ENCODE measurements around the gene ATG9B. TPM values are rescaled to one million over a fixed set of nuclear protein-coding genes. Genes with fewer than 3 reads are reported as not detected.

ATG9B gene
- total and polyA plus RNA-seq, 2 of the 13 experiments (the other 11 are each of a cell fraction or from before 2014, with no cell fraction given), result 0.24 TPM; not detected in 1

DNA sequence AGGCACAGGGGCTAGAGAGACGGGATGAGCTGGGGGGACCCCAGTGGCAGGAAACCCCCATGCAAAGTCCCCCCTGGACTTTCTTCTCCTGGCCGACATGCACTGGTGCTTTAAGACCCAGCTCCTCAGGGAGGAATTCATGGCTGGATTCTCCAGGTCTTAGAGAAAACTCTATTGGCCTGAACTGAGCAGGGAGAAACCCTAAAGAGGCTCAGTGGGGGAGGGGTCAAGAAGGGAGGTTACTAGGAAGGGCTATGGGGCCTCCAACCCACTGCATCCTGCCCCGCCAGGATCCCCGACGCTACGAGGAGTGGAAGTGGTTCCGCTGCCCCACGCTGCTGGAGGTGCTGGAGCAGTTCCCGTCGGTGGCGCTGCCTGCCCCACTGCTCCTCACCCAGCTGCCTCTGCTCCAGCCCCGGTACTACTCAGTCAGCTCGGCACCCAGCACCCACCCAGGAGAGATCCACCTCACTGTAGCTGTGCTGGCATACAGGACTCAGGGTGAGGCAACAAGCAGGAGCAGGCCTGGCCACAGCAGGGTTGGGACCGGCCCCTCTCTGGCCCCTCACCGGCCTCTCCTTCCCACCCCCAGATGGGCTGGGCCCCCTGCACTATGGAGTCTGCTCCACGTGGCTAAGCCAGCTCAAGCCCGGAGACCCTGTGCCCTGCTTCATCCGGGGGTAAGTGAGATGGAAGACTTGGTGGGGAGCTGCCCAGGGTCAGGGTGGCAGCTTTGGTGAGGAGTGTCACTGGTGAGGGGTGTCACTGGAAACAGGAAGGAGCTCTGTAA is 13.8 kb downstream of the ATG9B start (continued):
- TF ChIP-seq, protein P1, sequence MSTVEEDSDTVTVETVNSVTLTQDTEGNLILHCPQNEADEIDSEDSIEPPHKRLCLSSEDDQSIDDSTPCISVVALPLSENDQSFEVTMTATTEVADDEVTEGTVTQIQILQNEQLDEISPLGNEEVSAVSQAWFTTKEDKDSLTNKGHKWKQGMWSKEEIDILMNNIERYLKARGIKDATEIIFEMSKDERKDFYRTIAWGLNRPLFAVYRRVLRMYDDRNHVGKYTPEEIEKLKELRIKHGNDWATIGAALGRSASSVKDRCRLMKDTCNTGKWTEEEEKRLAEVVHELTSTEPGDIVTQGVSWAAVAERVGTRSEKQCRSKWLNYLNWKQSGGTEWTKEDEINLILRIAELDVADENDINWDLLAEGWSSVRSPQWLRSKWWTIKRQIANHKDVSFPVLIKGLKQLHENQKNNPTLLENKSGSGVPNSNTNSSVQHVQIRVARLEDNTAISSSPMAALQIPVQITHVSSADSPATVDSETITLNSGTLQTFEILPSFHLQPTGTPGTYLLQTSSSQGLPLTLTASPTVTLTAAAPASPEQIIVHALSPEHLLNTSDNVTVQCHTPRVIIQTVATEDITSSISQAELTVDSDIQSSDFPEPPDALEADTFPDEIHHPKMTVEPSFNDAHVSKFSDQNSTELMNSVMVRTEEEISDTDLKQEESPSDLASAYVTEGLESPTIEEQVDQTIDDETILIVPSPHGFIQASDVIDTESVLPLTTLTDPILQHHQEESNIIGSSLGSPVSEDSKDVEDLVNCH (CRISPR knock-in tag; IDR thresholded peaks at IDR 0.05), result no peak
- TF ChIP-seq ZBTB7B (CRISPR knock-in tag; IDR thresholded peaks at IDR 0.05), result 0 out of 2 replicates have a peak, but pooled peaks have one; percentile 5
- no peak for TF ChIP-seq NFYC (CRISPR knock-in tag; IDR thresholded peaks at IDR 0.05)
- TF ChIP-seq HNRNPLL (IDR thresholded peaks at IDR 0.05; ENCODE audit: low read depth, low read length, poor library complexity, severe bottlenecking), result peak; percentile 61
- no peak for TF ChIP-seq ZSCAN12 (CRISPR knock-in tag; IDR thresholded peaks at IDR 0.05)
- TF ChIP-seq ZNF224 (CRISPR knock-in tag; IDR thresholded peaks at IDR 0.05), result no peak
- TF ChIP-seq RCOR2 (CRISPR knock-in tag; IDR thresholded peaks at IDR 0.05), result no peak
- no peak for TF ChIP-seq SRSF9 (IDR thresholded peaks at IDR 0.05; ENCODE audit: borderline replicate concordance, insufficient read depth, low read depth, low read length, poor library complexity, severe bottlenecking)
- 0 out of 2 replicates have a peak, but pooled peaks have one; percentile 48 for TF ChIP-seq ZFP90 (CRISPR knock-in tag; IDR thresholded peaks at IDR 0.05; ENCODE audit: borderline replicate concordance)
- TF ChIP-seq ZNF264 (CRISPR knock-in tag; IDR thresholded peaks at IDR 0.05), result peak; percentile 91
- TF ChIP-seq ZNF598 (CRISPR knock-in tag; IDR thresholded peaks at IDR 0.05; ENCODE audit: borderline replicate concordance), result no peak
- TF ChIP-seq MXD4 (CRISPR knock-in tag; IDR thresholded peaks at IDR 0.05), result peak; percentile 50; the same call in 1 of the 2 replicates
- TF ChIP-seq DR1 (CRISPR knock-in tag; IDR thresholded peaks at IDR 0.05), result no peak
- no peak for TF ChIP-seq ZNF616 (CRISPR knock-in tag; IDR thresholded peaks at IDR 0.05; ENCODE audit: low read depth)
- 0 out of 2 replicates have a peak, but pooled peaks have one; percentile 23 for TF ChIP-seq ARID2 (CRISPR knock-in tag; IDR thresholded peaks at IDR 0.05; ENCODE audit: borderline replicate concordance)
- TF ChIP-seq ZSCAN20 (CRISPR knock-in tag; IDR thresholded peaks at IDR 0.05; ENCODE audit: borderline replicate concordance), result no peak
- no peak for TF ChIP-seq NFIB (CRISPR knock-in tag; IDR thresholded peaks at IDR 0.05; ENCODE audit: borderline replicate concordance)
- TF ChIP-seq TAF1 (CRISPR knock-in tag; IDR thresholded peaks at IDR 0.05), result peak; percentile 44; the same call in 1 of the 2 replicates
- TF ChIP-seq HHEX (CRISPR knock-in tag; IDR thresholded peaks at IDR 0.05), result no peak
- TF ChIP-seq SMYD3 (CRISPR knock-in tag; IDR thresholded peaks at IDR 0.05), result no peak
- TF ChIP-seq ZNF607 (CRISPR knock-in tag; IDR thresholded peaks at IDR 0.05; ENCODE audit: borderline replicate concordance), result no peak
- TF ChIP-seq ZNF547 (CRISPR knock-in tag; IDR thresholded peaks at IDR 0.05), result 0 out of 2 replicates have a peak, but pooled peaks have one; percentile 39
- TF ChIP-seq, protein P2, sequence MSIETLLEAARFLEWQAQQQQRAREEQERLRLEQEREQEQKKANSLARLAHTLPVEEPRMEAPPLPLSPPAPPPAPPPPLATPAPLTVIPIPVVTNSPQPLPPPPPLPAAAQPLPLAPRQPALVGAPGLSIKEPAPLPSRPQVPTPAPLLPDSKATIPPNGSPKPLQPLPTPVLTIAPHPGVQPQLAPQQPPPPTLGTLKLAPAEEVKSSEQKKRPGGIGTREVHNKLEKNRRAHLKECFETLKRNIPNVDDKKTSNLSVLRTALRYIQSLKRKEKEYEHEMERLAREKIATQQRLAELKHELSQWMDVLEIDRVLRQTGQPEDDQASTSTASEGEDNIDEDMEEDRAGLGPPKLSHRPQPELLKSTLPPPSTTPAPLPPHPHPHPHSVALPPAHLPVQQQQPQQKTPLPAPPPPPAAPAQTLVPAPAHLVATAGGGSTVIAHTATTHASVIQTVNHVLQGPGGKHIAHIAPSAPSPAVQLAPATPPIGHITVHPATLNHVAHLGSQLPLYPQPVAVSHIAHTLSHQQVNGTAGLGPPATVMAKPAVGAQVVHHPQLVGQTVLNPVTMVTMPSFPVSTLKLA (IDR thresholded peaks at IDR 0.05), result no peak
- TF ChIP-seq SALL1 (CRISPR knock-in tag; IDR thresholded peaks at IDR 0.05), result peak; percentile 60
